GM12872 (cell line): ENCODE measurements around the gene ARHGEF16.

Experiments used
- CTCF ChIP-seq: IDR thresholded peaks from 3 replicates; pipeline ENCODE4 v1.5.1; 2011; ENCODE audit warnings: low read depth, mild to moderate bottlenecking, low read length, moderate library complexity; ENCODE audit not compliant: insufficient read depth

The ARHGEF16 gene

GRCh38 chr1:3439346-3440299 lies 14.8 kb upstream of the ARHGEF16 start:
- no peak for TF ChIP-seq CTCF

DNA sequence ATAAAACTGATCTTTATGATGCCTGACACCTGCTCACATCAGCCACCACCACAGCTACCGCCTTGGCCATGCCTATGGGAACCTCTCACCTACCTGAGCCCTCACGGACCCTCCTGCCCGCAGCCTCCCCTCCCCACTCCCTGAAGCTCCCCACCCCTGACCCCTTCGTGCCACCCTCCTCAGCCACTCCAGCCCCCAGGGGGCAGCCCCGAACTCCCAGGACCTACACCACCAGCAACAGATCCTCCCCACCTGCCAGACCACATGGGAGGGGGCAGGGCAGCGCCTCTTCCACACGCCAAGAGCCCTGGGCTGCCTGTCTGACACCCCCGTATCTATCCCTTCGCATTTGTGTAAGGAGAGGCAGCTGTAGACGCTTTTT lies 14.2 kb upstream of the ARHGEF16 start:
- TF ChIP-seq CTCF, result no peak

GRCh38 chr1:3440711-3441409 lies 13.6 kb upstream of the ARHGEF16 start:
- TF ChIP-seq CTCF, result no peak

GRCh38 chr1:3441410-3441847 lies 13.0 kb upstream of the ARHGEF16 start:
- no peak for TF ChIP-seq CTCF

DNA sequence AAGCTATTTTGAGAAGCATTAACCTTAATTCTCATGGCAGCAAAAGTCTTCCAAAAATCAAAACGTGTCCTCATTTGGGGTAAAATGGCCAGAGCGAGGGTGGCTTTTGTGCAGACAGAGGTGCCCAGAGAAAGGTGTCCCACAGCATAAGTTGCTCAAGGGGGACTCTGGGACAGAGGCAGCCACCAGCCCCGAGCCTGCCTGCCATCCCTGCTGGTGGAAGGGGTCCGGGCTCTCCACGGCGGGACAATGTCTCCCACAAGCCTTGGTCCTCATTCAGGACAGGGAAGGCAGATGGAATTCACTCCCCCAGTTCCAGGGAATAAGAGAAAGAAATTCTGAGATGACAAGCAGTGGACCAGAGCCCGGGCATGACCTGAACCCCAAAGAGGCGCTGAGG lies 12.6 kb upstream of the ARHGEF16 start:
- TF ChIP-seq CTCF, result no peak

GRCh38 chr1:3442331-3442730 lies 12.1 kb upstream of the ARHGEF16 start:
- TF ChIP-seq CTCF, result no peak

- no peak for TF ChIP-seq CTCF
These were observed 11.6 kb upstream of the ARHGEF16 start for GRCh38 chr1:3442901-3443300.
